ENCODE measurements around the gene ZC3H10.

Gene ZC3H10

GRCh38 chr12:56086096-56086495, 32.0 kb upstream of the ZC3H10 start:
- DNase-seq (ENCODE audit: extremely low spot score) = no peak
- TF ChIP-seq PKNOX1 (IDR thresholded peaks at IDR 0.05) (no peak), FOXK2 (IDR thresholded peaks at IDR 0.05) (no peak), SUZ12 (IDR thresholded peaks at IDR 0.05) (no peak), SP1 (IDR thresholded peaks at IDR 0.05) (no peak), HDGF (IDR thresholded peaks at IDR 0.05; ENCODE audit: borderline replicate concordance) (no peak), L3MBTL2 (conservative IDR thresholded peaks at IDR 0.05) (no peak), ARNT (IDR thresholded peaks at IDR 0.05) (no peak), ELF4 (IDR thresholded peaks at IDR 0.05) (no peak), FOXM1 (IDR thresholded peaks at IDR 0.05; ENCODE audit: borderline replicate concordance) (no peak), CTBP1 (IDR thresholded peaks at IDR 0.05; ENCODE audit: borderline replicate concordance) (no peak), FOXA1 (IDR thresholded peaks at IDR 0.05) (no peak), NFRKB (IDR thresholded peaks at IDR 0.05) (no peak), TARDBP (IDR thresholded peaks at IDR 0.05) (no peak)
- CTCF ChIA-PET = interaction anchor here (0.5 to 1.4 kb wide), 5 partner anchors 9 to 34 kb away, joined by 3 to 5 read pairs (median 4); no protein-coding TSS in a partner anchor
- POLR2A ChIA-PET = interaction anchor here (1.6 to 3.3 kb wide), 3 partner anchors 18 to 31 kb away, joined by 5 to 22 read pairs (median 10); partner anchors contain the start of genes PA2G4, RPL41 and ZC3H10

GRCh38 chr12:56086608-56087007, 31.5 kb upstream of the ZC3H10 start:
- ChIA-PET POLR2A (interaction anchor here (1.9 to 3.3 kb wide), 2 partner anchors 17 to 31 kb away, joined by 10 to 22 read pairs; partner anchors contain the start of genes PA2G4, RPL41 and ZC3H10), CTCF (interaction anchor here (0.5 kb wide), 1 partner anchor 9 kb away, joined by 5 read pairs; no protein-coding TSS in a partner anchor)
- TF ChIP-seq TARDBP (IDR thresholded peaks at IDR 0.05) (no peak), SUZ12 (IDR thresholded peaks at IDR 0.05) (no peak), FOXK2 (IDR thresholded peaks at IDR 0.05) (no peak), LEF1 (IDR thresholded peaks at IDR 0.05; ENCODE audit: borderline replicate concordance) (no peak), ARNT (IDR thresholded peaks at IDR 0.05) (no peak), FOXM1 (IDR thresholded peaks at IDR 0.05; ENCODE audit: borderline replicate concordance) (no peak), L3MBTL2 (conservative IDR thresholded peaks at IDR 0.05) (no peak), FOXA1 (IDR thresholded peaks at IDR 0.05) (no peak), ELF4 (IDR thresholded peaks at IDR 0.05) (no peak)
- DNase-seq (ENCODE audit: extremely low spot score) = no peak

GRCh38 chr12:56087220-56087619, 30.8 kb upstream of the ZC3H10 start:
- ChIA-PET CTCF (no interaction called here), POLR2A (interaction anchor here (3.3 kb wide), 1 partner anchor 17 kb away, joined by 22 read pairs; the partner anchor contains the start of gene PA2G4)
- no peak for DNase-seq (ENCODE audit: extremely low spot score)
- TF ChIP-seq NFRKB (IDR thresholded peaks at IDR 0.05) (no peak), LEF1 (IDR thresholded peaks at IDR 0.05; ENCODE audit: borderline replicate concordance) (no peak)

DNA sequence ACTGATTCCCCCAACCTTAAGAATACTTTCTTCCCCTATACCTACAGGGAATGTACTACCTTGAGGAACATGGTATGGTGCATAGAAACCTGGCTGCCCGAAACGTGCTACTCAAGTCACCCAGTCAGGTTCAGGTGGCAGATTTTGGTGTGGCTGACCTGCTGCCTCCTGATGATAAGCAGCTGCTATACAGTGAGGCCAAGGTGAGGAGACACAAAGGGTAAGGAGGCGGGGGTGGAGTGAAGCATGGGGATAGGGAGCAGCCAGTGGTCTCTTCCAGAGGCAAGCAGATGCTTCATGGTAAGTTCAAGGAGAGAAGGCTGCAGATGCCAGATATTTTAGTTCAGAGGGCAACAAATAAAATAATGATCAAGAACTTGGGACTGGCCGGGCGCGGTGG, 20.3 kb upstream of the ZC3H10 start:
- TF ChIP-seq FOXM1 (IDR thresholded peaks at IDR 0.05; ENCODE audit: borderline replicate concordance) (no peak), ARNT (IDR thresholded peaks at IDR 0.05) (no peak), LEF1 (IDR thresholded peaks at IDR 0.05; ENCODE audit: borderline replicate concordance) (no peak), FOXA1 (IDR thresholded peaks at IDR 0.05) (no peak), L3MBTL2 (conservative IDR thresholded peaks at IDR 0.05) (no peak), ZNF384 (IDR thresholded peaks at IDR 0.05) (no peak), ELF4 (IDR thresholded peaks at IDR 0.05) (no peak), SP1 (IDR thresholded peaks at IDR 0.05) (no peak), FOXK2 (IDR thresholded peaks at IDR 0.05) (no peak), PKNOX1 (IDR thresholded peaks at IDR 0.05) (no peak), CTBP1 (IDR thresholded peaks at IDR 0.05; ENCODE audit: borderline replicate concordance) (no peak), HDGF (IDR thresholded peaks at IDR 0.05; ENCODE audit: borderline replicate concordance) (no peak), SUZ12 (IDR thresholded peaks at IDR 0.05) (no peak), BHLHE40 (IDR thresholded peaks at IDR 0.05; ENCODE audit: borderline replicate concordance) (no peak), NFRKB (IDR thresholded peaks at IDR 0.05) (no peak), TARDBP (IDR thresholded peaks at IDR 0.05) (no peak)
- no peak for DNase-seq (ENCODE audit: extremely low spot score)
- POLR2A ChIA-PET = no interaction called here
- CTCF ChIA-PET = no interaction called here

DNA sequence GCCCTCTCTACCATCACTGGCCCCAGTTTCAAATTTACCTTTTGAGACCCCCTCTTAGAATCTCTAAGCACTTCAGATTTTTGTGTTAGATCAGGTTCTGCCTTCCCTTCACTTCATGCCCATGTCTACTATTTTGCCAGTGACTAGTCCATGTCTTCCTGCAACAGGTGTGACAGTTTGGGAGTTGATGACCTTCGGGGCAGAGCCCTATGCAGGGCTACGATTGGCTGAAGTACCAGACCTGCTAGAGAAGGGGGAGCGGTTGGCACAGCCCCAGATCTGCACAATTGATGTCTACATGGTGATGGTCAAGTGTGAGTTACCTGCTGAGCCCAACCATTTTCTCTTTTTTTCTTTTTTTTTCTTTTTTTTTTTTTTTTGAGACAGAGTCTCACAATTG, 19.5 kb upstream of the ZC3H10 start:
- TF ChIP-seq SUZ12 (IDR thresholded peaks at IDR 0.05) (no peak), BHLHE40 (IDR thresholded peaks at IDR 0.05; ENCODE audit: borderline replicate concordance) (no peak), PKNOX1 (IDR thresholded peaks at IDR 0.05) (no peak), L3MBTL2 (conservative IDR thresholded peaks at IDR 0.05) (no peak), TARDBP (IDR thresholded peaks at IDR 0.05) (no peak), ZNF384 (IDR thresholded peaks at IDR 0.05) (no peak), FOXA1 (IDR thresholded peaks at IDR 0.05) (no peak), ELF4 (IDR thresholded peaks at IDR 0.05) (no peak), NFRKB (IDR thresholded peaks at IDR 0.05) (no peak), HDGF (IDR thresholded peaks at IDR 0.05; ENCODE audit: borderline replicate concordance) (no peak), LEF1 (IDR thresholded peaks at IDR 0.05; ENCODE audit: borderline replicate concordance) (no peak), ARNT (IDR thresholded peaks at IDR 0.05) (no peak), FOXM1 (IDR thresholded peaks at IDR 0.05; ENCODE audit: borderline replicate concordance) (no peak), FOXK2 (IDR thresholded peaks at IDR 0.05) (no peak), CTBP1 (IDR thresholded peaks at IDR 0.05; ENCODE audit: borderline replicate concordance) (no peak)

GRCh38 chr12:56099787-56100186, 18.3 kb upstream of the ZC3H10 start:
- CTCF ChIA-PET = no interaction called here
- no peak for DNase-seq (ENCODE audit: extremely low spot score)
- POLR2A ChIA-PET = interaction anchor here (6.1 kb wide), 1 partner anchor 20 kb away, joined by 65 read pairs; the partner anchor contains the start of gene ERBB3
- TF ChIP-seq SUZ12 (IDR thresholded peaks at IDR 0.05) = no peak

More for the DNA sequence above, 19.5 kb upstream of the ZC3H10 start:
- CTCF ChIA-PET = interaction anchor here (0.6 to 0.7 kb wide), 2 partner anchors 60 to 361 kb away, joined by 3 read pairs; partner anchors contain the start of gene MYL6
- DNase-seq (ENCODE audit: extremely low spot score) = no peak
- POLR2A ChIA-PET = no interaction called here

All from HEK293T (cell line).